Amniotic stem cell (primary cell): Measurements from ENCODE around the gene TRIM2.

ENCODE experiments used
- DNase-seq: peaks from one replicate; lab custom pipeline; 2025; lab: John Stamatoyannopoulos, UW

Gene TRIM2

GRCh38 chr4:153248641-153249198, 44.5 kb downstream of the TRIM2 start:
- no peak for DNase-seq

- peak; percentile 65 for DNase-seq
These were observed 45.2 kb downstream of the TRIM2 start for GRCh38 chr4:153249199-153250041.

GRCh38 chr4:153252122-153252521, 47.9 kb downstream of the TRIM2 start:
- no peak for DNase-seq

- DNase-seq = no peak
These were observed 51.0 kb downstream of the TRIM2 start for GRCh38 chr4:153255233-153255632.

GRCh38 chr4:153257151-153257620, 52.9 kb downstream of the TRIM2 start:
- DNase-seq = peak; percentile 60

GRCh38 chr4:153257991-153258390, 53.7 kb downstream of the TRIM2 start:
- no peak for DNase-seq

- no peak for DNase-seq
These were observed 54.5 kb downstream of the TRIM2 start for GRCh38 chr4:153258750-153259149.

- no peak for DNase-seq
These were observed 55.4 kb downstream of the TRIM2 start for GRCh38 chr4:153259661-153260060.

GRCh38 chr4:153260132-153260531, 55.9 kb downstream of the TRIM2 start:
- DNase-seq = no peak

GRCh38 chr4:153260553-153261300, 56.5 kb downstream of the TRIM2 start:
- no peak for DNase-seq

GRCh38 chr4:153261461-153261860, 57.2 kb downstream of the TRIM2 start:
- no peak for DNase-seq

- DNase-seq = no peak
These were observed 57.7 kb downstream of the TRIM2 start for GRCh38 chr4:153261914-153262313.

- no peak for DNase-seq
These were observed 61.2 kb downstream of the TRIM2 start for GRCh38 chr4:153265306-153266047.

GRCh38 chr4:153266988-153267387, 62.7 kb downstream of the TRIM2 start:
- DNase-seq = no peak

- no peak for DNase-seq
These were observed 63.6 kb downstream of the TRIM2 start for GRCh38 chr4:153267890-153268289.

GRCh38 chr4:153268295-153268694, 64.1 kb downstream of the TRIM2 start:
- no peak for DNase-seq

- DNase-seq = no peak
These were observed 65.2 kb downstream of the TRIM2 start for GRCh38 chr4:153269218-153269990.

GRCh38 chr4:153270361-153270760, 66.1 kb downstream of the TRIM2 start:
- no peak for DNase-seq

- no peak for DNase-seq
These were observed 67.6 kb downstream of the TRIM2 start for GRCh38 chr4:153271820-153272219.

GRCh38 chr4:153273751-153274150, 69.5 kb downstream of the TRIM2 start:
- no peak for DNase-seq

- DNase-seq = no peak
These were observed 70.7 kb downstream of the TRIM2 start for GRCh38 chr4:153274967-153275366.
